ENCODE measurements around the gene HMCN1. TPM values are rescaled to one million over a fixed set of nuclear protein-coding genes. Genes with fewer than 3 reads are reported as not detected.

The HMCN1 gene
- polyA plus RNA-seq, 1 of the 3 experiments (the other 2 are of a cell fraction), result 59.5 TPM

DNA sequence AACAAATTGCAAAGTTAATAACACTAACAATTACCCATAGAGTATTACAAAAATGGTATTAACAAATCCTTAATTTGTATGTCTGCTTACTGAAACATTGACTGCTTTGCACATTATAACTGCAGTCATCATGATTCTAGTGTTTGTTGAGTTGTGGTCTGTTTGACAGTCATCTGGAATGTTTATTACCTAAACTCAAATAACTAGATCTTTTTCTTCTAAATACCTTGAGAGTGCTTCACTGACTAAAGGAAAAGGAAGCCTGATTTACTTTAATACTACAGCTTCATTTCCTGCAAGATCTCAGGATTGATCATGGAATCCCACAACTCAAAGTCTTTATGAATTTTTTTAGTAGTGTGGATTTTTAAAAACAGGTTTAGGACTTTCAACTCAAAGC is 70.0 kb downstream of the HMCN1 start:
- Histone ChIP-seq H3K4me1 (ENCODE audit: control insufficient read depth in 1 of 2, insufficient read depth in 2 of 2, low read depth in 1 of 2, low read length in 1 of 2) (peaks cover 10 to 11% of the 10 kb centered on the region in 2 experiments; a peak in 2 of 4 replicates), H4K20me1 (ENCODE audit: insufficient read depth) (no peaks in the 10 kb centered on the region), H3K4me3 (ENCODE audit: low read depth in 2 of 2, low read length in 1 of 2) (no peak overlapping the region), H3F3A (replicated peaks; ENCODE audit: insufficient read depth) (peaks cover 3% of the 10 kb centered on the region), H3K9ac (no peak overlapping the region; the same call in 1 of the 2 replicates), H3K9me2 (no peaks in the 10 kb centered on the region), H3K36me3 (replicated peaks in 1 of 2; ENCODE audit: control insufficient read depth in 1 of 2, insufficient read depth in 2 of 2, low read length in 1 of 2) (no peaks in the 10 kb centered on the region), H3K27me3 (ENCODE audit: insufficient read depth) (no peaks in the 10 kb centered on the region; the same call in 1 of the 2 replicates), H3K27ac (ENCODE audit: low read depth in 2 of 2, low read length in 1 of 2) (peak overlapping the region; percentile 56 to 85; a peak in 3 of 4 replicates), H3K79me2 (ENCODE audit: insufficient read depth) (no peaks in the 10 kb centered on the region), H3K4me2 (no peak overlapping the region), H2AFZ (ENCODE audit: low read depth) (no peak overlapping the region), H3K9me3 (no peaks in the 10 kb centered on the region)
- no peak for DNase-seq
- TF ChIP-seq TAF1 (IDR thresholded peaks at IDR 0.05; ENCODE audit: borderline replicate concordance, low read depth, low read length), result no peak
- TF ChIP-seq, protein P1, sequence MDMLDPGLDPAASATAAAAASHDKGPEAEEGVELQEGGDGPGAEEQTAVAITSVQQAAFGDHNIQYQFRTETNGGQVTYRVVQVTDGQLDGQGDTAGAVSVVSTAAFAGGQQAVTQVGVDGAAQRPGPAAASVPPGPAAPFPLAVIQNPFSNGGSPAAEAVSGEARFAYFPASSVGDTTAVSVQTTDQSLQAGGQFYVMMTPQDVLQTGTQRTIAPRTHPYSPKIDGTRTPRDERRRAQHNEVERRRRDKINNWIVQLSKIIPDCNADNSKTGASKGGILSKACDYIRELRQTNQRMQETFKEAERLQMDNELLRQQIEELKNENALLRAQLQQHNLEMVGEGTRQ (IDR thresholded peaks at IDR 0.05; ENCODE audit: borderline replicate concordance, low read depth, low read length), result no peak
- TF ChIP-seq FOXJ3 (CRISPR knock-in tag; IDR thresholded peaks at IDR 0.05), result no peak
- no peak for TF ChIP-seq GABPA (IDR thresholded peaks at IDR 0.05; ENCODE audit: low read depth)
- TF ChIP-seq RAD21 (IDR thresholded peaks at IDR 0.05; ENCODE audit: low read length), result no peak
- CTCF ChIA-PET, result no interaction called here
- POLR2A ChIA-PET, result no interaction called here

DNA sequence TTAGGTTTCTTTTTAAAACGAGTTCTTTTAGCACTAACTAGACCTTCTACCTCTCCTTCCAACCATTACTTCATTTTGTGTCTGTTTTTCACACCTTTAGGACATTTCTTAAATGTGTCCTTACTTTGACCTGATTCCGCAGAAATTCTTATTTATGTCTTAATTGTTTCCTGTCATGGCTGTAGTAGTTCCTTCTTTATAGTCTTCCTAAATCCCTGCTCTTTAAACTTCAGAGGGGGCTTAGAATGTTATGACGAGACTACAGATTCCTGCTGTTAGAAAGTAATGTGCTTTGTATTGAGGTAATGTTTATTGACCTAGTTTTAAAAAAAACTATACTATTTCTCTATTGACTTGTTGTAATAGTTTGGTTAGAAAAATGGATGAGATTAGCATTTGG is 70.4 kb downstream of the HMCN1 start:
- Histone ChIP-seq H3F3A (replicated peaks; ENCODE audit: insufficient read depth) (peaks cover 3% of the 10 kb centered on the region), H3K4me3 (ENCODE audit: low read depth in 2 of 2, low read length in 1 of 2) (no peak overlapping the region), H3K9me2 (no peaks in the 10 kb centered on the region), H3K4me2 (no peak overlapping the region), H3K27ac (ENCODE audit: low read depth in 2 of 2, low read length in 1 of 2) (peak overlapping the region; percentile 56 to 85; a peak in 3 of 4 replicates), H4K20me1 (ENCODE audit: insufficient read depth) (no peaks in the 10 kb centered on the region), H2AFZ (ENCODE audit: low read depth) (no peak overlapping the region), H3K9ac (no peak overlapping the region), H3K79me2 (ENCODE audit: insufficient read depth) (no peaks in the 10 kb centered on the region), H3K36me3 (replicated peaks in 1 of 2; ENCODE audit: control insufficient read depth in 1 of 2, insufficient read depth in 2 of 2, low read length in 1 of 2) (no peaks in the 10 kb centered on the region), H3K4me1 (ENCODE audit: control insufficient read depth in 1 of 2, insufficient read depth in 2 of 2, low read depth in 1 of 2, low read length in 1 of 2) (peaks cover 10 to 11% of the 10 kb centered on the region in 2 experiments; a peak in 2 of 4 replicates), H3K9me3 (no peaks in the 10 kb centered on the region), H3K27me3 (ENCODE audit: insufficient read depth) (no peaks in the 10 kb centered on the region; the same call in 1 of the 2 replicates)
- ChIA-PET CTCF (interaction anchor here (0.7 kb wide), 1 partner anchor 63 kb away, joined by 3 read pairs; no protein-coding TSS in a partner anchor), POLR2A (no interaction called here)
- no peak for DNase-seq
- WGBS (ENCODE audit: low lambda C conversion rate), result 26% methylated on average over 3 of the region's 3 CpGs
- TF ChIP-seq MXI1 (IDR thresholded peaks at IDR 0.05; ENCODE audit: low read depth, low read length) (no peak), EZH2phosphoT487 (IDR thresholded peaks at IDR 0.05; ENCODE audit: borderline replicate concordance, low read depth) (no peak), FOSL2 (IDR thresholded peaks at IDR 0.05; ENCODE audit: borderline replicate concordance, low read depth) (no peak), NFIC (IDR thresholded peaks at IDR 0.05; ENCODE audit: borderline replicate concordance) (no peak), TCF12 (IDR thresholded peaks at IDR 0.05) (no peak), TAF1 (IDR thresholded peaks at IDR 0.05; ENCODE audit: borderline replicate concordance, low read depth, low read length) (no peak), CHD2 (IDR thresholded peaks at IDR 0.05; ENCODE audit: low read length, partially characterized antibody) (no peak), YY1 (IDR thresholded peaks at IDR 0.05; ENCODE audit: low read depth) (no peak), GATA2 (CRISPR knock-in tag; IDR thresholded peaks at IDR 0.05) (no peak), FOXM1 (IDR thresholded peaks at IDR 0.05; ENCODE audit: low read depth) (no peak), SIN3A (IDR thresholded peaks at IDR 0.05; ENCODE audit: borderline replicate concordance, low read depth, low read length) (no peak), TEAD4 (IDR thresholded peaks at IDR 0.05; ENCODE audit: borderline replicate concordance, insufficient read depth) (no peak), EP300 (IDR thresholded peaks at IDR 0.05; ENCODE audit: borderline replicate concordance in 1 of 2, low read depth in 1 of 2, low read length in 1 of 2) (no peak), SMC3 (IDR thresholded peaks at IDR 0.05; ENCODE audit: low read depth, low read length) (no peak), RAD21 (IDR thresholded peaks at IDR 0.05; ENCODE audit: low read length) (no peak), GABPA (IDR thresholded peaks at IDR 0.05; ENCODE audit: low read depth) (no peak), RFX5 (IDR thresholded peaks at IDR 0.05; ENCODE audit: low read length) (no peak)
- TF ChIP-seq, protein P1 (IDR thresholded peaks at IDR 0.05; ENCODE audit: borderline replicate concordance, low read depth, low read length), result no peak
- TF ChIP-seq, protein P2, sequence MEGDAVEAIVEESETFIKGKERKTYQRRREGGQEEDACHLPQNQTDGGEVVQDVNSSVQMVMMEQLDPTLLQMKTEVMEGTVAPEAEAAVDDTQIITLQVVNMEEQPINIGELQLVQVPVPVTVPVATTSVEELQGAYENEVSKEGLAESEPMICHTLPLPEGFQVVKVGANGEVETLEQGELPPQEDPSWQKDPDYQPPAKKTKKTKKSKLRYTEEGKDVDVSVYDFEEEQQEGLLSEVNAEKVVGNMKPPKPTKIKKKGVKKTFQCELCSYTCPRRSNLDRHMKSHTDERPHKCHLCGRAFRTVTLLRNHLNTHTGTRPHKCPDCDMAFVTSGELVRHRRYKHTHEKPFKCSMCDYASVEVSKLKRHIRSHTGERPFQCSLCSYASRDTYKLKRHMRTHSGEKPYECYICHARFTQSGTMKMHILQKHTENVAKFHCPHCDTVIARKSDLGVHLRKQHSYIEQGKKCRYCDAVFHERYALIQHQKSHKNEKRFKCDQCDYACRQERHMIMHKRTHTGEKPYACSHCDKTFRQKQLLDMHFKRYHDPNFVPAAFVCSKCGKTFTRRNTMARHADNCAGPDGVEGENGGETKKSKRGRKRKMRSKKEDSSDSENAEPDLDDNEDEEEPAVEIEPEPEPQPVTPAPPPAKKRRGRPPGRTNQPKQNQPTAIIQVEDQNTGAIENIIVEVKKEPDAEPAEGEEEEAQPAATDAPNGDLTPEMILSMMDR (IDR thresholded peaks at IDR 0.05), result no peak
- TF ChIP-seq, protein P3, sequence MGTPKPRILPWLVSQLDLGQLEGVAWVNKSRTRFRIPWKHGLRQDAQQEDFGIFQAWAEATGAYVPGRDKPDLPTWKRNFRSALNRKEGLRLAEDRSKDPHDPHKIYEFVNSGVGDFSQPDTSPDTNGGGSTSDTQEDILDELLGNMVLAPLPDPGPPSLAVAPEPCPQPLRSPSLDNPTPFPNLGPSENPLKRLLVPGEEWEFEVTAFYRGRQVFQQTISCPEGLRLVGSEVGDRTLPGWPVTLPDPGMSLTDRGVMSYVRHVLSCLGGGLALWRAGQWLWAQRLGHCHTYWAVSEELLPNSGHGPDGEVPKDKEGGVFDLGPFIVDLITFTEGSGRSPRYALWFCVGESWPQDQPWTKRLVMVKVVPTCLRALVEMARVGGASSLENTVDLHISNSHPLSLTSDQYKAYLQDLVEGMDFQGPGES (IDR thresholded peaks at IDR 0.05; ENCODE audit: low read depth, low read length), result no peak
